Measurements from ENCODE around the gene FAXC.

Gene FAXC

DNA sequence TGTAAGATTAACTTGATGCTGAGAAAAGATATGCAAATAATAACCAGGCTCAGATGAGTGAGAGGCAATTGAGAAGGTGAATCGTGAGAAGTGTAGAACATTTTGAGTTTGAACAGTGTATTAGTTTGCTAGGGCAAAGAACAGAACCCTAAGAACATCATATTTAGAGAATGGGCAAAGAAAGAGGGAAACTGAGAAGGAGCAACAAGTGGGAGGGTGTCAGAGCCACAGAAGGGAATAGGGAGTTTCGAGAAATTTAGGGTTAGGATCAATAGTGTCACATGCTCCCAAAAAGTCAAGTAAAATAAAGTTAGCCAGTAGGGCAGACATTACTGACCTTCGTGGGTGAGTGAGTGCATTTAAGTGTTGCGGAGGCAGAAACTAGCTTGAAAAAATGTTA lies 5.5 kb upstream of the FAXC start:
- no peak for DNase-seq (ENCODE audit: low read depth)
- TF ChIP-seq, protein P1, sequence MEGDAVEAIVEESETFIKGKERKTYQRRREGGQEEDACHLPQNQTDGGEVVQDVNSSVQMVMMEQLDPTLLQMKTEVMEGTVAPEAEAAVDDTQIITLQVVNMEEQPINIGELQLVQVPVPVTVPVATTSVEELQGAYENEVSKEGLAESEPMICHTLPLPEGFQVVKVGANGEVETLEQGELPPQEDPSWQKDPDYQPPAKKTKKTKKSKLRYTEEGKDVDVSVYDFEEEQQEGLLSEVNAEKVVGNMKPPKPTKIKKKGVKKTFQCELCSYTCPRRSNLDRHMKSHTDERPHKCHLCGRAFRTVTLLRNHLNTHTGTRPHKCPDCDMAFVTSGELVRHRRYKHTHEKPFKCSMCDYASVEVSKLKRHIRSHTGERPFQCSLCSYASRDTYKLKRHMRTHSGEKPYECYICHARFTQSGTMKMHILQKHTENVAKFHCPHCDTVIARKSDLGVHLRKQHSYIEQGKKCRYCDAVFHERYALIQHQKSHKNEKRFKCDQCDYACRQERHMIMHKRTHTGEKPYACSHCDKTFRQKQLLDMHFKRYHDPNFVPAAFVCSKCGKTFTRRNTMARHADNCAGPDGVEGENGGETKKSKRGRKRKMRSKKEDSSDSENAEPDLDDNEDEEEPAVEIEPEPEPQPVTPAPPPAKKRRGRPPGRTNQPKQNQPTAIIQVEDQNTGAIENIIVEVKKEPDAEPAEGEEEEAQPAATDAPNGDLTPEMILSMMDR (conservative IDR thresholded peaks at IDR 0.05; ENCODE audit: low read depth, low read length), result no peak
- H3K4me3 ChIP-seq (ENCODE audit: low read length), result no peak overlapping the region

DNA sequence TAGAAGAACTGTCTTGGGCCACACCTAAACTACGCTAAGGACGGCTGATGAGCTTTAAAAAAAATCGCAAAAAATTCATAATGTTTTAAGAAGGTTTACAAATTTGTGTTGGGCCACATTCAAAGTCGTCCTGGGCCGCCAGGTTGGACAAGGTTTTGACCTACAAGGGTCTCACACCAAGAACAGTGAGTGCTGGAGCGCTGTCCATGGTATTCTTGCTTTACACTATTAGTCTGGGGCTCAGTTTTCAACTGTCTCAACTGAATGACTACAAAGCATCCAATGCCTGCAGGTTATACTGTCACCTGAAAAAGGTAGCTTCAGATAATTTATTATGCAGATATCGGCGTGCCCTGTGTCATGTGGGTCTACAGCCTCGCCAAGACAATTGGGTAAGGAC lies 3.7 kb upstream of the FAXC start:
- TF ChIP-seq, protein P1 (conservative IDR thresholded peaks at IDR 0.05; ENCODE audit: low read depth, low read length), result no peak
- no peak overlapping the region for H3K4me3 ChIP-seq (ENCODE audit: low read length)
- no peak for DNase-seq (ENCODE audit: low read depth)

DNA sequence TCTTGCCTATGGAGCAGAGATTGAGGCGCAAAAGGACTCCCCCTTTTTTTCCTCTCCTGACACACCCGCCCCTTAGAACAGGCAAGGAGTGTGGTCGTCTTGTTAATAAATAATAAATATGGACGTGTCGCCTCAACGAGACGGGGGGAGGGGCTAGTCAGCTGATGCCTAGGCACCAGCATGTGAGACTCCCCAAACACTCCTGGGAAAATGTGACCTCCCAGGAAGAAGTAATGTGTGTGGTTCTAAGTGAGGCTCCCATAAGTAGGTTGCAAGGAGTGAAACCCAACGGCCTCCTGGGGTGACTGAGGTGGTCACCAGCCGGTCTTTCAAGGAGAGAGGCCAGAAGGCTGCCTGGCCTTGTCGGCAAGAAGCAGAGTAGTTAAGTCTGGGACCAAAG lies 1.1 kb upstream of the FAXC start:
- DNase-seq (ENCODE audit: low read depth), result no peak
- TF ChIP-seq, protein P1 (conservative IDR thresholded peaks at IDR 0.05; ENCODE audit: low read depth, low read length), result no peak
- H3K4me3 ChIP-seq (ENCODE audit: low read length), result no peak overlapping the region

DNA sequence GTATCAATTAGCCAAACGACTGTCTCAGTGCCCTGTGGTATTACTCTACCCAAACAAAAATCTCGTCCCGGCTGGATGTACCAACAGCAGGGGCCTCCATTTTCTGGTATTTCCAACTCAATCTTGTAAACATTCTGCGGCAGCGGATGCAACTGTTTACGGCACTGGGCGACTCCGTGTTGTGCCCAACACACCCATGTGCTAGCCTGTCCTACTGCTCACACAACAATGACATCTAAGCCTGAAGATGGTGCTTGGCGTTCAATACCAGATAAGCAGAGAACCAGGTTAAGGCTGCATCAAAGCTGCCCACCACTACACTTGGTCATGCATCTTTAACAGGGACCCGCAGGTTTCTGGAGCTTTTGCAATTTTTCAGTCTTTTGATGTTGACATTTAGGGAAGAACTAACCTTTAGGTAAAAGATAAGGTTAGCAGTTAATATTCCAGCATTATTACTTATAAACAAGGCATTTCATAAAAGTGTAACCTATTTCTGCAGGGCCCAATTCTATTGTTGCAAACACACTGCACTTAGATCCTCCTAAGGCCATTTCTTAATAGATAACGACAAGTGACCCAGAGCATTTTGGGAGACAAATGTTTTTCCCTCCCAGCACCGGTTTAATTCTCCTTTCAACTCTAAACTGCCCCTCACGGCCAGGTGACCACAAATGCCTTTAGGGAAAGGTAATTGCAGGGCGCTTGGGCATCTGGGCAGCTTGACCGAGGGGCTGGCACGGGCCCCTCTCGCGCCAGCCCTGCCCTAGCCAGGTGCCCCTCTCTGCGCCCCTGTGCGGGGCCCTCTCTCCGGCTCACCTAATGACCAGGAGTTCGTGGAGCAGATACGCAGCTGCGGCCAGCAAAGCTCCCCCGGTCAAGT lies 945 bp downstream of the FAXC start:
- TF ChIP-seq, protein P1 (conservative IDR thresholded peaks at IDR 0.05; ENCODE audit: low read depth, low read length), result no peak
- DNase-seq (ENCODE audit: low read depth), result no peak
- peak overlapping the region; percentile 68 for H3K4me3 ChIP-seq (ENCODE audit: low read length)

DNA sequence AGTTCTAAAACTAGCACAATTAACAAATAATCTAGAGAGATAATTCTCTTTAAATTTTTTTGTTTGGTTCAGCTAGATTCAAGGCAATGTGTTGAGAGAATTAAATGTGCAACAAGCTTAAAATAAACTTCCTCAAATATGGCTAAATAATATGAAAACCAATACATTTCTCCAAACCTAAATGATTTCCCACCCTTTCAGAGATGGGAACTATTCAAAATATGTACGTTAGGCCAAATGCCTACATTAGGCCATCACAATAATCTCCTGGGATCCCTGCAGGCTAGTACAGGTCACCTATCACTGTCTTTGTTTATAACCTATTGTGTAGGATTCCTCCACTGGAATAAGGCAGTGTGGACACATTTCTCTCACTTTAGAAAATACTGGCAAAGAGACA lies 1.7 kb downstream of the FAXC start:
- no peak for DNase-seq (ENCODE audit: low read depth)
- TF ChIP-seq, protein P1 (conservative IDR thresholded peaks at IDR 0.05; ENCODE audit: low read depth, low read length), result no peak
- H3K4me3 ChIP-seq (ENCODE audit: low read length), result no peak overlapping the region

DNA sequence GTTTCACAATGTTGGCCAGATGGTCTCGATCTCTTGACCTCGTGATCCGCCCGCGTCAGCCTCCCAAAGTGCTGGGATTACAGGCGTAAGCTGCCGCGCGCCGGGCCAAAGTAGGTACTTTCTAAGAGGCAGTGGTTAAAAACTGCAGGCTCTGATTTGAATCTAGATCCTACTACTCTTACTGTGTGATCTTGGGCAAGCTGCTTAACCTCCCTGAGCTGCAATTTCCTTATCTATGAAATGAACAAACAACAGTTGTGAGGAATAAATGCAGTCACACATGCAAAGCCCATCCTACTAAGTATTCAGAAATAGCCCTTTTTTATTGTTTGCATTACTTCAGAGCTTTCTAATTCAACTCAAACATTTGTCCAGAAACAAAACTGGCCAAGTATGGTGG lies 2.9 kb downstream of the FAXC start:
- TF ChIP-seq, protein P1 (conservative IDR thresholded peaks at IDR 0.05; ENCODE audit: low read depth, low read length), result no peak
- DNase-seq (ENCODE audit: low read depth), result no peak
- no peak overlapping the region for H3K4me3 ChIP-seq (ENCODE audit: low read length)

DNA sequence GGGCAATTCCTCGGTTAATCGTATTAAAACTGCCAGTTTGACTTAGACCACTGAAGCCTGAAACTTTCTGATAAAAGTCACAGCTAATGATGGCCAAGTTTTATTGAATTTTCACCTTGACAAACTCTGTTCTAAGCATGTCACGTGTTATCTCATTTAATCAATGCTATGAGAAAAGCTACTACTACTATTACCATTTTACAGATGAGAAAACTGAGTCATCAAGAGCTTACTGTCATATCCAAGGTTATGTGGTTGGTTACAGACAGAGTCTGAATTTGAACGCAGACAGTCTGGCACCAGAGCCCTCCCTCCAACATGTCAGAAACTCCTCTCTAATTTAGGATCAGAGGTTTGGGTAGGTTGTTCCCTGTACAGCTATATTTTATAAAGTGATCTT lies 4.3 kb downstream of the FAXC start:
- peak; percentile 39 for DNase-seq (ENCODE audit: low read depth)
- H3K4me3 ChIP-seq (ENCODE audit: low read length), result no peak overlapping the region
- TF ChIP-seq, protein P1 (conservative IDR thresholded peaks at IDR 0.05; ENCODE audit: low read depth, low read length), result no peak

Measured in retinal pigment epithelial cell (primary cell).